H1 (cell line): ENCODE measurements around the gene CEBPA. TPM values are rescaled to one million over a fixed set of nuclear protein-coding genes. Genes with fewer than 3 reads are reported as not detected.

ENCODE experiments used
- EGR1 ChIP-seq: IDR thresholded peaks from 2 replicates; pipeline ENCODE4 v1.6.1; 2011; ENCODE audit warnings: low read depth, low read length, borderline replicate concordance
- GABPA ChIP-seq: IDR thresholded peaks from 2 replicates; pipeline ENCODE4 v1.6.1; 2011; ENCODE audit warnings: mild to moderate bottlenecking, low read length, moderate library complexity, borderline replicate concordance; ENCODE audit not compliant: insufficient read depth
- POLR2AphosphoS5 ChIP-seq: IDR thresholded peaks from 2 replicates; pipeline ENCODE4 v1.6.1; 2011; ENCODE audit warnings: low read depth, low read length
- RBBP5 ChIP-seq: IDR thresholded peaks from 2 replicates; pipeline ENCODE4 v1.7.1; 2012; ENCODE audit warnings: low read depth, mild to moderate bottlenecking, inconsistent platforms, low read length, moderate library complexity, borderline replicate concordance
- RNF2 ChIP-seq: fragments of 200-900, 300-1000 bp; sonication (generic); IDR thresholded peaks from 2 replicates; pipeline ENCODE4 v1.7.1; 2016; ENCODE audit warnings: borderline replicate concordance, low read depth, mild to moderate bottlenecking, antibody characterized with exemption, low read length; ENCODE audit not compliant: poor library complexity, severe bottlenecking; ENCODE audit errors: missing control alignments
- polyA plus RNA-seq, 7 experiments: library from polyadenylated mRNA; depleted of rRNA in 3 of 7; stranded (reverse) in 5 of 7; unstranded in 2 of 7; fragments of >200 nt in 5 of 7; fragments of 200-250 nt in 2 of 7; gene quantifications; 1 replicate in 5 of 7; 2 replicates in 1 of 7; 4 replicates in 1 of 7; pipeline versions ENCODE4 v1.2.1 to v1.2.3, GENCODE V29; 2011 to 2013; ENCODE audit warnings: missing spikeins in 2 of 7, mixed read lengths in 2 of 7
- total RNA-seq: library from RNA; stranded (reverse); fragmentation: NEBNext Ultra II Directional; extraction: Animal tissue kit (Norgen Biotek cat#: 25700); gene quantifications from 2 replicates; pipeline ENCODE4 v1.2.1, GENCODE V29; 2021

CEBPA gene
- total and polyA plus RNA-seq, 2 of the 8 experiments (the other 6 are each of a cell fraction or from before 2014, with no cell fraction given) = 2.0 to 2.7 TPM

- TF ChIP-seq RNF2 (no peak), GABPA (no peak), EGR1 (no peak), POLR2AphosphoS5 (no peak), RBBP5 (no peak)
These were observed 16.9 kb downstream of the CEBPA start (continued) for GRCh38 chr19:33285441-33285927.
